ENCODE data around the gene AATF.

AATF gene

GRCh38 chr17:36948717-36949460, at the start of gene AATF:
Gene AATF, plus strand, starts transcription at chr17:36948954. Its CDS starts 172 bp downstream, at chr17:36949126.
- DNase-seq: peak; percentile 98

DNA sequence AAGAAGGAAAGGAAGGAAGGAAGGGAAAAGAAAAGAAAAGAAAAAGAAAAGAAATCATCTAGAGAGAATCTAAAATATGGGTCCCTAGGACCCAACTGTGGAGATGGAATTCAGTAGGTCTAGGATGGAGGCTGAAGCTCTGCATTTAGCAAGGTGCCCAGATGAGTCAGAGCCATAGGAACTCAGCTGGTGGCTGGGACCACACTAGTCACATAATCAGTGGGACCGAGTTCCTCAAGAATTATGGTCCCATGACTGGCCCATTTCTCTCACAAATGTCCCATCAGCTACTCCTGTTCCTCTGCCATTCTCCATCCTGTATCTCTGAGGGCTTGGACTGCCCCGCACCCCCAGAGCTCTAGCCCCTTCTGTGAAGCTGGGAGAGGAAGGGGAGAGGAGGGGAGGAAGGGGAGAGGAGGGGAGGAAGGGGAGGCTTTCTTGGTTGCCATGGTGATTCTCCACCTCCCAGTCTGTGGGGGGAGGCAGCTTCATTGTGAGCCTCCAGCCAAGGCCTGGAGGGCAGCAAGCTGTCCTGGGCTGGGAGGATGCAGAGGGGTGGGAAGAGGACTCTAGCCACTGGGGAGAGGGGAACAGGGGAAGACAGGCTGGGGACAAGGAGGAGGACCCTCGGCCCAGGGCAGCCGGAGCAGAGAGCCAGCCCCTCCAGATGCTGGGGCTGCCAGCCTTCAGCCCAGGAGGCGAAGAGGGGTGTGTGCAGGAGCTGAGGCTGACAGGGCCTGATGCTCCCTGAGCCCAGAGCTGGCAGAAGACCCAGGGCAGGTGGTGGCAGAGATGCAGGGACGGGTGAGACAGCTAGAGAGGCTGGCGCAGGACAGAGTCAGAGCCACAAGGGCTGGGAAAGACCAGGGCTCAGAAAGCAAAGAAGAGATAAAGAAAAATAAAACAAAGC, 49.2 kb upstream of the AATF start:
- no peak for DNase-seq

DNA sequence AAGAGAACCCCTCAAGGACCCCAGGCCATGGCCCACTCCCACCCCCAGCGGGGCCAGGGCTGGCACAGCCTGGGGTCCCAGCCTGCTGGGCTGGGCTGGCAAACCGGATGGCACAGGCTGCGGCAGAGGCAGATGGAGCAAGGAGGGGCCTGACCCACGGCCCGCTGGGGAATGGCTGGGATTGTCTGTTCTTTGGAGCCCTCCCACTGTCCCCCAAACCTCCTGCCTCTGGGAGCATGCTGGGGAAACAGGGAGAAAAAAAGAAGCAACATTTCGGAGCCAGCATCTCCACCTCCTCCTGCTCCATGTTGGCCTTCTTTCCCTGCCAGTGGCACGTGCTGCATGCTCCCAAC, 48.6 kb upstream of the AATF start:
- DNase-seq: no peak

GRCh38 chr17:36901506-36901905, 47.2 kb upstream of the AATF start:
- no peak for DNase-seq

DNA sequence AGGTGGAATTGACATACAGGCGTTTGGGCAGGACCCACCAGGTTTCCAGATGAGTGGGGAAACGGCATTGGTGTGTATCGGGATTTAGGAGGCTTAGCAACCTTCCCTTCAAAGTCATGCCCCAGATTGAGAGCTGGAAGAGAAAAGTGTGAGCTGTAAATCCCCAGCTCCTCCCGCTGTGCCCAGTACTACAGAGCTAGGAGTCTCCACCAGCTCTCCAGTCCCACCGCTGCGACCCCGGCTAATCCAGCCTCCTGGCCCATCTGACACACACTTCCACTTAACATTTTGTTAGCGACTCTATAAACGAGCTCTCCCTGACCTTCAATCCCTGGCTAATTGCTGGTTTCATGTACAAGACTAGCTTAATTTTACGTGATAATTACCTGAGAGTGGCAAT, 41.3 kb upstream of the AATF start:
- DNase-seq: no peak

DNA sequence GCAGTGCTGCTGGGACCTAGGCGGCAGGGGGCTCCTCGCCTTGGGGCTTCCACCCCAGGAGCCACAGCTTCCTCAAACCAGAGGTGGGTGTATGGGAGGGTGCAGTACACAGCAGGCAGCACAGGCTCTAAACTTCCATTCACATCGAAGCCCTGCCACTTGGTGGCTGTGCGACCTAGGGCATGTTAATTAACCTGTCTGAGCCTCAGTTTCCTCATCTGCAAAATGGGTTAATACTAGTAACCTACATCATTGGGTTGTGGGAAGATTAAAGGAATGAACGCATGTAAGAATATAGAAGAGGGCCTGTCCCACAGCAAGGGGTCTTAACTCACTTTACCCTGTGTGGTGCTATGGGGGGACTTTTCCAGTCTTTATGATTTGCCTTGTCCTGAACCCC, 38.2 kb upstream of the AATF start:
- DNase-seq: no peak

DNA sequence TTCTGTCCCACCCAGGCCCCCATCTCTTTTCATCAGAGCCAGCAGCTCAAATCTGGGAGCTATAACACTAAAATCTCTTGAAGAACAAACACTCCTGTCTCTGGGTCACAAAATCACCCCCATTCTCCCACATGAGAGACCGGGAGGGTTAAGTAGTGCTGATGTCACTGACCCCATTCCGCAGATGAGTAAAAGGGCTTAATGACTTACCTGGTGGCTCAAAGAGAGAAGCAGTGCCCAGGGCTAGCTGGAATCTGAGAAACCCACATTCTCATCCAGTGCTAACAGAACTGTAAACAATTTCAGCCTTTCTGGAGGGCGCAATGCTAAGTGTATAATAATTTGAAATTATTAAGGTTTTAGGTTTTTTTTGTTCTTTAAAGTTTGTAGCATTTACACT, 37.8 kb upstream of the AATF start:
- no peak for DNase-seq

DNA sequence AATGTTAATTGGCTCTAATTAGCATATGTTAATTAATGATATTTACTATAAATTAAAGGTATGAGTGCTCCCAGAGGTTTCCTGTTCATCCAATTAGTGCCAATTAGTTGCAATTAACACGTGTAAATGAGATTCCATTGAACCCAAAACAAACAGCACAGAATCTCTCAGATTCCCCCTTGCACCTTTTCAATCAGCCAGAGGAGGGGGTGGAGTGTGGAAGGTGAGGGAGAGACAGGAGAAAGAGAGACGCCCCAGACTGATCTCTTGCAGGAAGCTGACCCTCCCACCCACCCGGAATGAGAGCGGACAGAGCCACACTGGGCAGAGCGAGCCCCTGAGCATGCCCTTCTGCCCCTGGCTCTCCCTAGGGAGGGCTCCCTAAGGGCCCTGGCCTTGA, 35.6 kb upstream of the AATF start:
- no peak for DNase-seq

DNA sequence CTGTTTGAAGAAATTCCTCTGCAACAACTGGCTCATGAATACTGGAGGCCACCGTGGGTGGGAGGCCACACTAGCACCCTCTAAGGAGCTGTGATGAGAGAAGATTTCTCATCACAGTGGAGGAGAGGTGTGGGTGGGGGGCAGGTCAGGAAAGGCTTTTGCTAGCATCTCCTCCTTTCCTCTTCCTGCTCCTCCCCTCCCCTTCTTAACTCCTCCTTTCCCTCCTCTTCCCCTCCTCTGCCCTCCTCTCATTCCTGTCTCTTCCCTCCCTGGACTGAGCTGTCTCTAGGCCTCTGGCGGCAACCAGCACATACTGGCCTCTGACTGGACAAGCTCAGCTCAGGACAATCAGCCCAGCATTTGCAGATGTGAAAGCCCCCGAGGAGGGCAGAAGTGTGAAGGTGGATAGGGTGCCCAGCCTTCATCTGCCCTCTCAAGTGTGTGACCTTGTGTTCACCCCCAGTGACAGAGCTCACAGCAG, 30.5 kb upstream of the AATF start:
- DNase-seq: no peak

DNA sequence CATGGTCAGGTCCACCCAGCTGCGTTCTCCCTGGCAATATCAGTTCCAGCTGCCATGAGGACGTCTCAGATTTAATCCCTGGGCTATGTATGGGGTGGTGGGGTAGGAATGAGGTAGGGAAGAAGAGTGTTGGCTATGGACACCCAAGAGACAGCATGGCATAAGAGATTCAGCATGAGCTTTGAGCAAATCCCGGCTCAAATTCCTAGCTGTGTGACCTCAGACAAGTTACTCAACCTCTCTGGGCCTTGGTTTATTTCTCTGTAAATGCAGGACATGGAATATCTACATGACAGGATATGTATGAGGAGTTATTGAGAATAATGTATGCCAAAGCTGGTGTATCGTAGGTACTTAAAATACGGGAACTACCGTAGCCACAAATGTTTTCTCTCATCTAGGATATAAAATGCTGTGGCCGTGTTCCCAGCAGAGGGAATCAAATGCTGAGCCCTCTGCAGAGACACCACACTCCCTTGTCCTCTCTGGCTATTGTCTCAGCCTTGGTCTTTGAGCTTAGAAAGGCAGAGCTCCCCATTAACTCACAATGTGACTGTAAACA, 29.3 kb upstream of the AATF start:
- no peak for DNase-seq

DNA sequence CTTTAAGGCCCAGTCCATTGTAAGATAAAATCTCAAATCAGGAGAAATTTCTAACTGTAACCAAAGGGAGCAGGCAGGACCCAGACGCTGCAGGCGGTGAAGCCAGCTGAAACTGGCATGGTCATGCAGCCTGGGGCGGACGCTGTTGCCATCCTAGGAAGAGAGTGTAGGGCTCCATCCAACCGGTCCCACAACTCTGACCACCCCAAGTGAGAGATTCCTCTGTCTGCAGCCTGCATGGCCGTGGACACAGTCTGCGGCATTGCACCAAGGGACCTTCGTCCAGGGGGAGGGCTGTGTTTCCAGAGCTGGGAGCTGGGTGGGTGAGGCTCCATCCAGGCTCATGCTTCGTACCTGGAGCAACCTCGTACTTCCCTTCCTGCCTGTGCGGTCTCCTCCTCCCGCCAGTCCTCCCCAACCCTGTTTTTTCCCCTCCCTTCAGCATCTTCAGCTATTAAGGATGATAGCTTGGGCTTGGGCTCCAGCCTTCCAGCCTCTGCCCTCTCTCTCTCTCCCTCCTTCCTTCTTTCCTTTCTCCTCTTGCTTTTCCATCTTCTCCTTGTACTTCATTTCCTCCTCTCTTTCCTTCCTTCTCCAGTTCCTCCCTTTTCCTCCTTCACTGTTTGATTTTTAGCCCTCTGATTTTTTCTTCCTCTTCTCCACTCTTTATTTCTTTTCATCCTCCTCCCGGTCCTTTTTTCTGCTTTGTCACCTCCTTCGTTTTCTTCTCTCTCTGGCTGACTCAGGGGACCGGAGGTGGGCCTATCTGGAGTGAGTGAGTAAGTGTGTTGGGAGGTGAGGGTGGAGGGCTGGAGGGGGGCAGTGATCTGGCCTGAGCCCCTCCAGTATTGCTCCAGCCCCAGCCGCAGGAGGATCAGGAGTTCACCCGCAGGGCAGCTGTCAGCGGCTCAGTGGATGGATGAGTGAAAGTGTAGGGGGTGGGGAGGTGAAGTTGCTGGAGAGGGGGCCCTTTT, 28.4 kb upstream of the AATF start:
- no peak for DNase-seq

DNA sequence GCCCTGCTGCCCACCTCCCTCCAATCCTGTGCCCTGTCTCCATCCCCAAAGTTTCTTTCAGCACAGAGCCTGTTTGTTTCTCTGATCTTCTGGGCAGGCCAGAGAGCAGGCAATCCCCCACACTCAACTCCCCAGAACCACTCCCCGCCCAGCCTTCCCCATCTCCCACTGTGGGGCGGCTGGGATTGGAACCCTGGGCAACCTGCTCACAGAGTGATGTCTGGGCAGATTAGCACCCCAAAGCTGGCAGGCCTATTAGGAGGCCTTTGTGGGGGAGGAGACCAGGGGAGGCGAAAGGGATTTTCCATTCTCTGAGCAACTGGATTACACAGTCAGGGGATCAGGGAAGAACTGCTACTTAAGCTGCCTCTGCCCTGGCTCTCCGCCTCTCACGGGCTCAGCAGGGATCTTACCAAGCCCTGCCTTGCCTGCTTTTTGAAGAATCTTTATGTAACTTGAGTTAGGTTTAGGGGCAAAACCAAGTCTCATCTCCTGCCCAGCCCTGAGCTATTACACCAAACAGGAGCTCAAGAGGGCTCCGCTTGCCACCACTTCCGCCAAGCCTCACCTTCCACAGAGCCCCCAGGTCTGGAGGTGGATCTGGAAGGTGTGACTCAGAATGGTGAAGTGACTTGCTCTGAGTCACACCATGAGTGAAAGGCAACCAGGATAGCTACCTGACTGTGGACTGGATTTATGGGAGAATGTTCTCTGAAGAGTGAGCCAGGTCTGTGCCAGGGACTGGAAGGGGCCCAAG, 27.5 kb upstream of the AATF start:
- DNase-seq: no peak

- no peak for DNase-seq
Observed at GRCh38 chr17:36922175-36922574, 26.6 kb upstream of the AATF start.

DNA sequence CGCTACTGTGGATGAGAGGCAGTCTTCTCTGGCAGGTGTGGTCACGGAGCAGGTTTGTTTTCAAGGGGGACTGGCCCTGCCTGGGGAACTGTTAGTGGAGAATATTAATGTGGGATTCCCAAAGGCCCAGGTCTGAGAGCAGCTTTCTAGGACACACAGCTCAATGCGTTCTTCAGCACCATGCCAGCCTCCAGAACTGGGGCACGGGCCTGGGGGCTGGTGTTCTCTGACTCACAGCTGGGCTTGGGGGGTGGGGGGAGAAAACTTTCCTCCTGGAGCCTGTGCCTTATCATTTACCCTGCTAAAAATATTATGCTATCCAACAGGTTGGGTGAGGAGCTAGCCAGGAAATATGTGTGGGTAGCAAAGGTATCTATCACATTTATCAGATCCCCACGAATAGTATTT, 24.9 kb upstream of the AATF start:
- no peak for DNase-seq

DNA sequence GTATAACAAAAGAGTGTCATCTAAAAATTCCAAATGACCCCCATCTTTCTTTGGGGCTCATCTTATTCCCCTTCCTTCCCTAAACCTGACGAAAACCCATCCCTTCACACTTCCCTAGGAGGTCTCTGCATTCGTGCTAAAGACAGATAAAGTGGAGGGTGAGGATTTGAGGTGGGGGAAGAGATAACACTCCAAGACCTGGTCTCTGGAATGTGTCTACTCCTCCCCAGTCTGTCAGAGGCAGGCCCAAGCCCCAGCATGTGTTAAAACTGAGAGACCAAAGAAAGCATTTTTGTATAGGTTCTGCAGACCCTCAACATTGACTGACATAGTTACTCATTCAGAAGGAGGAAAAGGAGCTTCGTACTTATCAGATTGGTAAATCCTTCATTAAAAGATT, 22.5 kb upstream of the AATF start:
- no peak for DNase-seq

- no peak for DNase-seq
Observed at GRCh38 chr17:36926701-36927100, 22.1 kb upstream of the AATF start.

DNA sequence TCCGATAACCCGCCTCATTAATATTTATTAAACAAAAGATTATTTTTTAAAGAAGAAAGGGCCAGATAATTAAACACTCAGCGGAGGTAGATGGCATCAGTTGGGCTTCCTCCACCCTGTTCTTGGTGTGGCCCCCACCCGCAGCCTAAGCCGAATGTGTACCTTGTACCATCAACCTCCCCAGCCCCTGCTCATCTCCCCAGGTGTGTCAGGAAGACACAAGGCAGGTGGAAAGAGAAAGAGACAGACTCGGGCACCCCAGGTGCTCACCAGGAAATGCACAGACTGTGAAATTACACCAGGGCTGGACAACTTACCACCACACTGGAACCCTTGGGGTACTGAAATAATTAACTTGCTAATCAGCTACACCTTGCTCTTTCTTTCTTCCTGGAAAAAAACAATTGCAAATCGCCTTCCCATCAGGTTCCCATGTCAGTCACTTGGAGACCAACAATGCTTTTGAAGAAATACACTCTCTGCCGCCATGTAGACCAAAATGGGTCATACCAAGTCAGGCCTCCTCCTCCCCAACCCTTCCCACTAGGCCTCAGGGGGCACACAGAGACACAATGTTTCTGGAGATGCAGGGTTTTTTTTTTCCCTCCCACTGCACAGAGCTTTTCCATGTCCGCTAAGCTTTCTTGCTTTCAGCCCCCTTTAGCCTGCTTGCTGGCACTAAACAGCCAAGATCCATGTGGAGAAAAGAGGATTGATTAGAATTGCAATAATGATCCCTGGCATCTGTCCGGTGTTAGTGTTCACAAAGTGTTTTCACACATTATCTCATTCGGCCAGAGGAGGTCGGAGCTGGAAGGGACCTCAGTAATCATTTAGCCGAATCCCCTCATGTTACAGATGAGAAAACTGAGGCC, 20.0 kb upstream of the AATF start:
- no peak for DNase-seq

DNA sequence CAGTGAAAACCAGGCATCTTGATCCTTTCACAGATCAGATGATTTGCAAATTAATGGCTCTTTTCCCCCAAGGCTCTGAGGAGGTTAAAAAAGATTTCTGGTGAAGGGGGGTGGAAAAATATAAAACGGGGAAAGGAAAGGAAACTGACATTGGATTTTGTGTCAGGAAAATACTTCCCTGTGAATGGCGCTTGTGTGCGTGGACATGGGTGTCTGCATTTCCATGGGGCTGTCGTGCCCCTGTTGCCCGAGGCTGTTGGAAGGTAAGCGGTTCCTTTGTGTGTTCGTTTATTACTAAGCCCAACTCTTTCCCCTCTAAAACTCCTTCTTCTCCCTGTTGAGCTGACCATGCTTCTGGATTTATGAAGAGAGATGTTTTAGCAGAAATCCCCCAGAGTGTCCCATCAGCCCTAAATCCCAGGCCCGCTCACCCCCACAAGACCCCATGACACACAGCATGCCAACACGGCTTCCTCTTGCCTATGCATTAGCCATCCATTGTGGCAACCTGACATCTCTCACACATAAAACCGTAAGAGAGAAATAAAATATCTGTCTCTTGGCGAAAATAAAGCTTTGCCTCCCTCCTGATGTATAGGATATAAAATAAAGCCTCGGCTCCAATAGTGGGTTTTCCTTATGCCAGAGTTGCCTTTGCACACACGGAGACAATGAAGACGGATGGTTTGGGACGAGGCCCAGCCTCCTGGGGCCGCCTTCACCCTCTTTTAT, 18.7 kb upstream of the AATF start:
- no peak for DNase-seq

- DNase-seq: no peak
Observed at GRCh38 chr17:36930583-36930900, 18.2 kb upstream of the AATF start.

DNA sequence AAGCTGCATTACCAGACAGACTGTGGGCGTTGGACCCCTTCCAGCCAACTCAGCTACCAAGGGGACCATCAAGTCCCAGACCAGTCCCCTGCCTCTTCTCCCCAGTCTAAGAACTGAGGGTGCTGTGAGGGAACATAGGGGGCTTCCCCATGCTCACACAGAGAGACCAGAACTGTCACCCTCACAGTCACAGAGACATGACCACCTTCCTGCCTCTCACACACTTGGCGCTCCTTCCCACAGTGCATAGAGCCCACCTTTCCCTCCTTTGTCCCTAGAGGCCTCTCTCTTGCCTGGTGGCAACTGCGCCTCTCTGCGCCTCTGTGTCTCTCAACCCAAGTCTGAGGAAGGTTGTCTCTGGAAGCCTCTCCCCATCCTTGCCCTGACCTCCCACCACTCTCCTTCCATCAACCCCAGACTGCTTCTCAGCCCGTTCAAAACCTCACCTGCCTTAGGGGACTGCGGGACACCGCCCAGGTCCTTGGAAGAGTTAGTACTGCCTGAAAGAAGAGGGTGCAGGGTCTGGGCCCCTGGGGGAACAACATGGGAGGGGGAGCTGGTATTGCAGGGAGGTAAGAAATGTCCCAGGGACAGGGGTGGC, 17.6 kb upstream of the AATF start:
- DNase-seq: no peak
